WERI-Rb-1 (cell line): ENCODE measurements around the gene UBALD2.
"Not testable (repeated sequence)": the region's sequence is repeated elsewhere in the genome, so short reads cannot be mapped to it uniquely, and the experiment has no call there.

Experiments used
- DNase-seq: peaks from one replicate; pipeline ENCODE4 v3.0.0-alpha.2; 2020
- H3K27ac ChIP-seq: fragments of 250-450 bp; sonication (Bioruptor Pico); 2 replicates; pipeline ENCODE4 v1.5.1; 2020; ENCODE audit warnings: mild to moderate bottlenecking, moderate library complexity
- H3K27me3 ChIP-seq: fragments of 250-450 bp; sonication (Bioruptor Pico); 2 replicates; pipeline ENCODE4 v1.5.1; 2021; ENCODE audit warnings: mild to moderate bottlenecking, low read depth, moderate library complexity; ENCODE audit not compliant: insufficient read depth, severe bottlenecking
- H3K36me3 ChIP-seq: fragments of 250-450 bp; sonication (Bioruptor Pico); 2 replicates; pipeline ENCODE4 v1.5.1; 2020; ENCODE audit warnings: mild to moderate bottlenecking, moderate library complexity
- H3K4me3 ChIP-seq: 2 replicates; pipeline ENCODE4 v1.5.1; 2011; ENCODE audit warnings: low read depth, mild to moderate bottlenecking, control low read depth, low read length
- H3K9me3 ChIP-seq: fragments of 250-450 bp; sonication (Bioruptor Pico); 2 replicates; pipeline ENCODE4 v1.5.1; 2021; ENCODE audit warnings: mild to moderate bottlenecking, moderate library complexity; ENCODE audit not compliant: severe bottlenecking
- CTCF ChIP-seq: IDR thresholded peaks from 2 replicates; pipeline ENCODE4 v1.5.1; 2011; ENCODE audit warnings: low read depth, mild to moderate bottlenecking, control low read depth, inconsistent platforms, low read length

Gene UBALD2

GRCh38 chr17:76264755-76265623, at the start of gene UBALD2:
Gene UBALD2 (plus strand): TSS chr17:76265348. CDS start chr17:76265506, 158 bp downstream.
- peaks cover 37% of the 10 kb centered on the region for H3K36me3 ChIP-seq
- H3K27me3 ChIP-seq = no peaks in the 10 kb centered on the region
- H3K4me3 ChIP-seq = peak within 1 kb of the TSS; percentile 63
- no peak for TF ChIP-seq CTCF
- H3K27ac ChIP-seq = peak within 1 kb of the TSS; percentile 89
- no peaks in the 10 kb centered on the region for H3K9me3 ChIP-seq
- DNase-seq = peak; percentile 99

GRCh38 chr17:76217081-76217480, 48.1 kb upstream of the UBALD2 start:
- no peak overlapping the region for H3K4me3 ChIP-seq
- no peaks in the 10 kb centered on the region for H3K36me3 ChIP-seq
- TF ChIP-seq CTCF = no peak
- no peaks in the 10 kb centered on the region for H3K27me3 ChIP-seq
- no peak for DNase-seq
- no peak overlapping the region for H3K27ac ChIP-seq
- no peaks in the 10 kb centered on the region for H3K9me3 ChIP-seq

- Histone ChIP-seq H3K4me3 (no peak overlapping the region), H3K36me3 (no peaks in the 10 kb centered on the region), H3K27me3 (no peaks in the 10 kb centered on the region), H3K9me3 (no peaks in the 10 kb centered on the region), H3K27ac (no peak overlapping the region)
- no peak for DNase-seq
- TF ChIP-seq CTCF = no peak
Measured at GRCh38 chr17:76219670-76220383, 45.3 kb upstream of the UBALD2 start.

GRCh38 chr17:76223802-76224201, 41.3 kb upstream of the UBALD2 start:
- Histone ChIP-seq H3K36me3 (no peaks in the 10 kb centered on the region), H3K9me3 (no peaks in the 10 kb centered on the region), H3K27ac (no peak overlapping the region), H3K27me3 (no peaks in the 10 kb centered on the region), H3K4me3 (no peak overlapping the region)
- DNase-seq = no peak
- TF ChIP-seq CTCF = no peak

- DNase-seq, H3K27me3 ChIP-seq, H3K36me3 ChIP-seq, H3K4me3 ChIP-seq, H3K9me3 ChIP-seq, H3K27ac ChIP-seq: not testable (repeated sequence)
Measured at GRCh38 chr17:76225373-76226086, 39.6 kb upstream of the UBALD2 start.

GRCh38 chr17:76226749-76227148, 38.4 kb upstream of the UBALD2 start:
- not testable (repeated sequence) for H3K27me3 ChIP-seq, H3K9me3 ChIP-seq, DNase-seq, H3K36me3 ChIP-seq, H3K27ac ChIP-seq, H3K4me3 ChIP-seq
